Testis (tissue), 3 donors: ENCODE measurements around the gene FLAD1. TPM values are rescaled to one million over a fixed set of nuclear protein-coding genes. Genes with fewer than 3 reads are reported as not detected.

ENCODE experiments used
- DNase-seq: peaks from one replicate; pipeline ENCODE4 v3.0.0-alpha.2; 2019
- H3K27ac ChIP-seq, 2 donors: fragments of 200-600 bp; sonication (generic); one replicate each; pipeline ENCODE4 v1.5.1; 2019
- H3K27me3 ChIP-seq: fragments of 200-600 bp; sonication (generic); one replicate; pipeline ENCODE4 v1.5.1; 2019
- H3K36me3 ChIP-seq: fragments of 200-600 bp; sonication (generic); one replicate; pipeline ENCODE4 v1.5.1; 2017; ENCODE audit warnings: low read depth; ENCODE audit errors: missing control alignments
- H3K4me1 ChIP-seq: fragments of 200-600 bp; sonication (generic); one replicate; pipeline ENCODE4 v1.5.1; 2019
- H3K4me3 ChIP-seq, 2 donors: fragments of 200-600 bp; sonication (generic); one replicate each; pipeline ENCODE4 v1.5.1; 2017 to 2019
- H3K9me3 ChIP-seq: fragments of 200-600 bp; sonication (generic); one replicate; pipeline ENCODE4 v1.5.1; 2017
- CTCF ChIP-seq, 3 experiments: fragments of 450-650 bp in 2 of 3; fragments of 200-600 bp in 1 of 3; sonication (generic) in 1 of 3; IDR thresholded peaks; one replicate each; pipeline ENCODE4 v1.5.1; 2016 to 2019; ENCODE audit warnings: antibody characterized with exemption in 3 of 3, mild to moderate bottlenecking in 2 of 3, moderate library complexity in 1 of 3
- POLR2A ChIP-seq: fragments of 450-650 bp; IDR thresholded peaks from one replicate; pipeline ENCODE4 v1.6.1; 2017; ENCODE audit warnings: antibody characterized with exemption, mild to moderate bottlenecking, moderate library complexity
- WGBS, 2 donors: methylation state at CpG; one replicate each; pipeline ENCODE4 v1.1.5; 2018; 5-methylcytosine and 5-hydroxymethylcytosine counted together
- intact Hi-C: fragments of 100-400 bp; cut with DNase I; formaldehyde crosslinking; loops from one replicate; pipeline ENCODE4 v1.15.1; 2023; ENCODE audit warnings: low total_unique reads
- polyA plus RNA-seq: library from polyadenylated mRNA; stranded (reverse); fragments of 350-450 nt; fragmentation: Illumina TruSeq; extraction: RNeasy Lipid Tissue Mini Kit (QIAGEN cat#74804); gene quantifications from one replicate; pipeline ENCODE4 v1.2.3, GENCODE V29; 2014; ENCODE audit warnings: low read depth, low replicate concordance; ENCODE audit not compliant: insufficient read depth
- total RNA-seq, 2 donors: library from RNA; depleted of rRNA; stranded (reverse); fragments of >200 nt; gene quantifications; one replicate each; pipeline ENCODE4 v1.2.3, GENCODE V29; 2016

FLAD1 gene
- total and polyA plus RNA-seq, 3 donors from 2014 or later, result 26.5 to 46.5 (median 35.0) TPM

- Histone ChIP-seq H3K27ac (peak overlapping the region in 1 of 2 donors; percentile 23), H3K4me3 (no peak overlapping the region), H3K9me3 (no peaks in the 10 kb centered on the region), H3K36me3 (no peaks in the 10 kb centered on the region), H3K27me3 (no peaks in the 10 kb centered on the region), H3K4me1 (peaks cover 40% of the 10 kb centered on the region)
- intact Hi-C loops, result no loop called here
- TF ChIP-seq POLR2A (no peak), CTCF (IDR thresholded peaks at IDR 0.05) (no peak)
- WGBS, 2 donors, result 86% methylated on average over 5 of the region's 5 CpGs
- no peak for DNase-seq
Measured at GRCh38 chr1:154967331-154967950, 15.7 kb upstream of the FLAD1 start.

DNA sequence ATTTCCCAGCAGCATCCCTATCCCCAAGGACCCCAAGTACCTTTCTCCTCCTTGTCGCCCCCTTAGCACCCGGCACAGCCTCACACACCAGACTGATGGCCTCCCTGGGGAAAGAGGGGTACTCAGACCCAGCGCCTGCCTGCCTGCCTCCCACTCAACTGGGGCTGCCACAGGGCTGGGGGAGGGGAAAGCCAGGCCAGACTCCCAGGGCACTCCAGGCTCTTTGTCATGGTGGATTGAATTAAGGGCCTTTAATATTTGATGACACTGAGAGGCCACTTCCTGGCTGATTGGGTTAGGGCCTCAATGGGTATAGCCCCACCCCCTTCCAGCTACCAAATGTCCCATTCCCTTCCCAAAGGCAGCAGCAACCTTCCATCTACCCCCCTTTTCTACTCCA is 14.4 kb upstream of the FLAD1 start:
- H3K9me3 ChIP-seq, result no peaks in the 10 kb centered on the region
- DNase-seq, result no peak
- no peak overlapping the region for H3K4me3 ChIP-seq
- no peaks in the 10 kb centered on the region for H3K27me3 ChIP-seq
- intact Hi-C loops, result no loop called here
- H3K27ac ChIP-seq, result peak overlapping the region; percentile 88 to 99
- 84 to 90% methylated on average over 3 of the region's 3 CpGs for WGBS, 2 donors
- TF ChIP-seq POLR2A (no peak), CTCF (IDR thresholded peaks at IDR 0.05) (no peak)
- peaks cover 41% of the 10 kb centered on the region for H3K4me1 ChIP-seq
- H3K36me3 ChIP-seq, result no peaks in the 10 kb centered on the region

- H3K27me3 ChIP-seq, result no peaks in the 10 kb centered on the region
- H3K27ac ChIP-seq, result peak overlapping the region; percentile 88 to 99
- H3K9me3 ChIP-seq, result no peaks in the 10 kb centered on the region
- WGBS, 2 donors, result 48 to 75% methylated on average over 5 of the region's 5 CpGs
- no peak overlapping the region for H3K4me3 ChIP-seq
- TF ChIP-seq CTCF (IDR thresholded peaks at IDR 0.05) (no peak), POLR2A (no peak)
- no peak for DNase-seq
- intact Hi-C loops, result no loop called here
- H3K36me3 ChIP-seq, result no peaks in the 10 kb centered on the region
- H3K4me1 ChIP-seq, result peaks cover 41% of the 10 kb centered on the region
Measured at GRCh38 chr1:154969246-154969645, 13.9 kb upstream of the FLAD1 start.

DNA sequence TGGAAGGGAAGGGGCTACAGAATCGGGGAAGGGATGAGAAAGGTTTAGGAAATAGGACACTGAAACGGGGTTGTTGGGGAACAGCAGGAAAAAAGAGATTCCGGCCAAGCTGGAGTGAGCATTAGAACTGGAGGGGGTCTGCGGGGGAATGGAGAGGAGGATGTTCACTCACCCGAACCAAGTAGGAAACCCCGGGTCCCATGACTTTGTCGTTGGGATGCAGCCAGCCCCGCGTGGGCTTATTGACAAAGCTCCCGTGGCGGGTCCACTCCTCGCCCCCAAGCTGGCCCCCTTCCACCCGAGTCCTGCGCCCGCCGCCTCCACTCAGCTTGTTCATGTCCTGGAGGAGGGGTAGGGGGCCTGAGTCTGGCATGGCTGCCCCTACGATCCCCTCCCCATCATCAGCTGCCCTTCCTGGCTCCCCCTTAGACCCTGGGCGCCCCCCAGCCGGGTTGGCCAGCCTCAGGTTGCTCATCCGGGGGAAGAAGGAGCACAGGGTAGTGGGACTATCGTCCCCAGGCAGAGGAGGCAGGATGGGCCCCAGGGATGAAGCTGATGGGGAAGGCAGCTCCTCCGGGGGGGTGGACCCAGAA is 13.2 kb upstream of the FLAD1 start:
- TF ChIP-seq CTCF (IDR thresholded peaks at IDR 0.05), result no peak
- TF ChIP-seq POLR2A, result no peak
- H3K4me1 ChIP-seq, result peaks cover 41% of the 10 kb centered on the region
- H3K36me3 ChIP-seq, result no peaks in the 10 kb centered on the region
- intact Hi-C loops, result no loop called here
- no peaks in the 10 kb centered on the region for H3K27me3 ChIP-seq
- H3K27ac ChIP-seq, result peak overlapping the region; percentile 88 to 99
- no peaks in the 10 kb centered on the region for H3K9me3 ChIP-seq
- DNase-seq, result no peak
- WGBS, 2 donors, result 24 to 28% methylated on average over 13 to 22 of the region's 22 CpGs
- peak overlapping the region; percentile 40 to 46 for H3K4me3 ChIP-seq
